Skeletal muscle cell (primary cell): ENCODE results near the gene MANBA.
A peak's percentile ranks its signal among the peaks of the same experiment; 100 is the strongest.

ENCODE experiments used
- DNase-seq: peaks from one replicate; pipeline ENCODE4 v3.0.0-alpha.2; 2010; ENCODE audit warnings: low read depth
- H3K4me3 ChIP-seq: 2 replicates; pipeline ENCODE4 v1.5.1; 2011; ENCODE audit warnings: low read depth, mild to moderate bottlenecking, control low read depth, low read length, moderate library complexity

The MANBA gene

GRCh38 chr4:102760645-102761295 is at the start of gene MANBA:
Gene MANBA (minus strand): TSS chr4:102760968. CDS start chr4:102760894, 74 bp downstream.
- DNase-seq = peak; percentile 27
- H3K4me3 ChIP-seq = peak within 1 kb of the TSS; percentile 81

DNA sequence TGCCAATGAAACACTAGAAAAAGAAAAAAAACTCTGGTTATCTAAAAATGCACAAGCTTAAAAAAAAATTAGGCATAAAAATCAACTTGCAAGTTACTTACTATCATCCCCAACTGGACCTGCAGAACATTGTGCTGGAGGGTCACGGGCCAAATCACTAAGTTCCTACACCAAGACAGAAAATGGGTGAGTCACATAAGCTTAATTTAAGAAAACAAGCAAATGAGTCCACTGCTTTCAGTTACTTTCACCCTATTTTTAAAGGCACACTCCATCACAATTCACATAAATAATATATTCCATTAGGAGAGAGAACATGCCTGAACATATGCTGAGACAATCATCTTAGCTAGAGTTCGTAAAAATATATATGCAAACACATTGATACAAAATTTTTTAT is 48.9 kb upstream of the MANBA start:
- no peak for DNase-seq
- H3K4me3 ChIP-seq = no peak overlapping the region

- no peak for DNase-seq
- H3K4me3 ChIP-seq = no peak overlapping the region
Observed at GRCh38 chr4:102809190-102809589, 48.4 kb upstream of the MANBA start.

DNA sequence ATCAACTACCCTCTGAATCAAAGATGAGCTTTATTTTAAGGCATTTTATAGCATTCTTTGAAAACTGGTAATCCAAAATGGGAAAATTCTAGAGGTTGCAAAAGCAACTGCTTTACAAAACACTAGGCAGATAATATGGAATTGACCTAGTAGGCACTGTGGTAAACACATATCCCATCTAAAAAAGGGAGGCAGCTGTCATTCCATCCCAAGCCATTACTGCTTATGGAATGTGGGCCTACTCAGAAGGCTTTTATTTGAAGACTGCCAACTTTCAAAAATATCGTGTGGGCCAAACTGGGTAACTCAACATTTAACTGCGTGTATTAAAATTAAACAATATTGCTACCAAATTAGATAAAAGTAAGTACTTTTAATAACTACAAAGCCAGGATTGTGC is 47.2 kb upstream of the MANBA start:
- no peak for DNase-seq
- no peak overlapping the region for H3K4me3 ChIP-seq

DNA sequence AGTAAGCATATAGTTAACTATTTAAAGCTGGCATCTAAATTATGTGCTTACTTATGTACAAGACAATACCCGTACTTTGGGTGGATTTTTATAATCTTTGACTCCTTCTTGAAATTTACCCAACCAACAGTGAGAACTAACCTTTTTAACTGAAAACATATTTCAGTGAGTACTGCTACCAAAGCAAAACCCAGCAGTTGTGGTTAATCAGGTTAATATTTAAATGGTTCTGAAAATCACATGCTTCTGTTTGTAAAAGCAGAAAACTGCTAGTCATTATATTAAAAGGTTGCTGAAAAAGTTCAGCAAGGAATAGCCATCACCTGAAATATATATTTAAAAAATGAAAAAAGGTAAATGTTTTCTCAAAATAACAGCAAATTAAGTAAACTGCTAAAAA is 46.6 kb upstream of the MANBA start:
- no peak overlapping the region for H3K4me3 ChIP-seq
- DNase-seq = no peak

GRCh38 chr4:102799816-102800215 is 39.0 kb upstream of the MANBA start:
- H3K4me3 ChIP-seq = no peak overlapping the region
- DNase-seq = peak; percentile 80

DNA sequence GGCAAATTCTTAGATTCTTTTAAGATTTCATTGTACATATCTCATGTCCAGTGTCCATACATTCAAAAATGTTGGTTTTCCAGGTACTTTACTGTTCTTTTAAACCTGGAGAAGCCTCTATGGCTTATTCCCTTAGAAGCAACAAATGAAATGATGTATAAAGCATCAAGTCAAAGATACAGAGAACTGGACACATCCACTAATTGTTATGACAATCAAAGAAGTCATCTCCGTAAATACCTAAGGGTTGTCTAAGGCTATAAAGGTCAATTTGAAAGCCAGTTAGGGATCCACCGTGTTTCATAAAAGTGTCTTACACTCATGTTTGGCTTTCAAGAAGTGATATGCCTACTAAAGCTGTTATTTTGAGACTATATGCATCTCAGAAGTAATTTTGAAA is 34.2 kb upstream of the MANBA start:
- no peak for DNase-seq

DNA sequence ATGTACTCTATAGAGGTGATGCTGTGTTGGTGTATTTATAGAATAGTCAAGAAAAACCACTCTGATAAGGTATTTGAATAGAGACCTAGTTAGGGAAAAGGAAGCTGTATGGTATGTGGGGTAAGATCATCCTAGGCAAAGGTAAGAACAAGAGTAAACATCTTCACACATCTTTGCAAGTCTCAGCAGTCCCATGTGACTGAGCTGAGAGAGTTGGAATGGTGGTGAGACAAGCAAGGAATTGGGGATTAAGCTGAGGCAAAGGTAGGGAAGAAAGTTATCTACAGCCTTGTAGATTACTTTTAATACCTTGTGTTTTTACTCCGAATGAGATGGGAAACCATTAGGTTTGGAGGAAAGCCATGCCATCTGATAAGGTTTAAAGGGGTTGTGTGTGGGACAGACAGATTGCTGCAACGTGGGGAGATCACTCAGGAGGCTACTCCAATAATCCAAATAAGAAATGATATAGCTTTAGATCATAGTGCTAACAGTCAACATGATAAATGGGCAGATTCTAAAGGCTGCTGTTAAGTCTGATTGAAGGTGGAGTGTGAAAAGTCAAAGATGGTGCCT is 31.7 kb upstream of the MANBA start:
- DNase-seq = no peak
- no peak overlapping the region for H3K4me3 ChIP-seq

More for the DNA sequence above, 34.2 kb upstream of the MANBA start:
- no peak overlapping the region for H3K4me3 ChIP-seq

GRCh38 chr4:102791318-102791835 is 30.6 kb upstream of the MANBA start:
- H3K4me3 ChIP-seq = no peak overlapping the region
- no peak for DNase-seq

GRCh38 chr4:102789317-102789717 is 28.5 kb upstream of the MANBA start:
- H3K4me3 ChIP-seq = no peak overlapping the region
- peak; percentile 43 for DNase-seq

DNA sequence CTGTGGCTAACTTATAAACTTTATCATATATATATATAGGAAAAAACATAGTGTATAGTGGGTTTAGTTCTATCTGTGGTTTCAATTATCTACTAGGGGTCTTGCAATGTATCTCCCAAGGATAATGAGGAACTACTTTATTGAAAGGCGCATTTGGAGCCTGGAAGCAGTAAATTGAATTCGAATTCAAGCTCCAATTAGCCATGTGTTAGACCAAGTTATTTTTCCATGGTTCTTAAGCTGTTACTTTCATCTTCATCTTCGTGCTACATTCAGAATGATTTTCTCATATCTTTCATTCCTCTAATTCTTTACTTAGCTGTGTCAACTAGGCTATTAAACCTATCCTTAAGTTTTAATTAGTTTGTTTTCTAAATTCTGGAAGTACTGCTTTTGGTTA is 27.2 kb upstream of the MANBA start:
- no peak for DNase-seq
- no peak overlapping the region for H3K4me3 ChIP-seq

- H3K4me3 ChIP-seq = no peak overlapping the region
- DNase-seq = peak; percentile 60
Observed at GRCh38 chr4:102787096-102787881, 26.5 kb upstream of the MANBA start.

DNA sequence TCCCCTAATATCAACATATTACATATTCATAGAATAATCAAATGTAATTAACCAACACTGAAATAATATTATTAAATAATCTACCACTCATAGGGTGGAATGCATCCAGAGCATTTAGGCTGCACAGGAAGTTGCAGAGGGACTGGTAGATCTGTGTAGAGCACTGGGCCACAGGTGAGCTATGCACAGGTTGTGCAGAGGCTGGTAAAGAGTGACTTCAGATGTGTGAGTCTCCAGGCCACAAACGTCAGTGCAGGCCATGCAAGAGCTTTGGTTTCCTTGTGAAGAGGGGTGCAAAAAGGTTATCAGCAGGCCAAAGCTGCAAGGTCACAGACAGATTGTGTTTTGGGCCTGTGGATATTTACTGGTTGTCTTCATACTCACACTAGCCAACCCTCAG is 25.5 kb upstream of the MANBA start:
- DNase-seq = no peak
- no peak overlapping the region for H3K4me3 ChIP-seq

DNA sequence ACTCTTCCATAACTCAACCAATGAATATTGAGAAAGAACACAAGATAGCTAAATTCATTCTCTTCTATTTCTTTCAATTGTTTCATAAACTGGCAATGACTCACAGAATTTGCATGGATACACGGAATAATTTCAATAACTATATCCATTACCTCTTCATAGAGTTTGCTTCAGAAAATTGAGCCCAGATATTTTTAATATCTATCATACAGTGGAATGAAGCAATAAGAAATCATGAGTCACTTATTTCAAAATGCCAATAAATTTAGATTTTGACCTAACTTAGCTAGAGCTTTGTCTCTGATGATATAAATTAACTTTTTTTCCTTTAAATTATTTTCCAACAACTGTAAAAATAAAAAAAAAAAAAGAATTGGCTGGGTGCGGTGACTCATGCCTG is 22.2 kb upstream of the MANBA start:
- no peak for DNase-seq
- H3K4me3 ChIP-seq = no peak overlapping the region

- DNase-seq = no peak
- no peak overlapping the region for H3K4me3 ChIP-seq
Observed at GRCh38 chr4:102781570-102781969, 20.8 kb upstream of the MANBA start.

DNA sequence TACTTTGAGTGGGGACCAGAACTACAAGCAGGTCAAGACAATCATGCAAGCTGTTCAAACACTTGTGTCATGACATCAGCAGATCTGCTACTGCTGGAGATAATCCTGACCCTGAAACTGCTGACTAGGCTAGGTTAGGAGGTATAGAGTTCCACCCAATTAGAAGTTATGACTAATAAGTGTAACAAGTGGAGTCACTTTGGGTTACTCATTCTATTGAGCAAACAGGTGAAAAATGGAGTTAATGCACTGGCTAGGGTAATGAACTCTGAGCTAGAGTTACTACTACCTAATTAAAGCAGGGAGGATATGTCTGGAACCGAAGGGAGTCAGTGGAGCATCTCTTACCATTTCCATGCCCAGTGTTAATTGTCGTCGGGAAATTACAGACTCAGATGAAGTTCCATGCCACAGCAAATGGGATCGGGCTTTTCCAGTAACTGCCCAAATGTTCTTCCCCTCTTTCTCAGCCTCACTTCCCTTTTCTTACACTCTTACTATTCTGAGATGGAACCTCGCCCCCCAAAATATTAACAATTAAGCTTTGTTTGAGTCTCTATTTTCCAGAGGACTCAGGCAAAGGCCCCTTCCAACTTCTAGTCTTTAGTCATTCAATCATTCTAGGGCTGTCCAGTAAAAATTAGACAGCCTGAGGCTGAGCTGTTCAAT is 19.8 kb upstream of the MANBA start:
- peak; percentile 21 for DNase-seq
- no peak overlapping the region for H3K4me3 ChIP-seq

DNA sequence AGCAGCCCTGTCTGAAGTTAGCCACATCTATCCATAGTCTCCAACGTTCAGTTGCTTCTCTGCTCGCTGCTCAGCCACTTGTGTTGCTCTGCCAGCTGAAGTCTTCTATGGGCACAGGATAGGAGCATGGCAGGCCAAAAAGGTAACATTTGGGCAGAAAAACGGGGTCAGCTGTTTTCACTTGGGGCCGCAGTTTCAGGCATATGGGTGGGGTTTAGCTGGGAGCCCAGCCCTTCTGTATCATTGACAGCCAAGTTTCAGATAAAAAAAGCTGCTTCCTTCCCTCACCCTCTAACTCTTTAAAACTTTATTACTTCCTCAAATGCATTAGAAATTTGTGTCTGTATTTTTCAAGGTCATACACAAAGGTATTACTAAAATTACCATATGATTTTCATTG is 18.4 kb upstream of the MANBA start:
- no peak overlapping the region for H3K4me3 ChIP-seq
- DNase-seq = no peak

- no peak overlapping the region for H3K4me3 ChIP-seq
- no peak for DNase-seq
Observed at GRCh38 chr4:102778720-102779119, 18.0 kb upstream of the MANBA start.

DNA sequence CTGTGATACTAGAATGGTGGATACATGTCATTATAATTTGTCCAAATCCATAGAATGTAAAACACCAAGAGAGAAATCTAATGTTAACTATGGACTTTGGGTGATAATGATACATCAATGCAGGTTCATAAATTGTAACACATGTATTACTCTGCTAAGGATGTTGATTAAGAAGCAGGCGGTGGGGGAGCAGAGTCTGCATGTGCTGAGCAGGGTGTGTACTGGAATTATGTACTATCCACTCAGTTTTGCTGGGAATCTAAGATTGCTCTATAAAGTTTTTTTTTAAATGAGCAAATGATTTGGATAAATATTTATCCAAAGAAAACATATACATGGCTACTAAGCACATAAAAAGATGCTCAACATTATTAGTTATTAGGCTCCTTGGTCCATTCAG is 15.0 kb upstream of the MANBA start:
- DNase-seq = no peak
- H3K4me3 ChIP-seq = no peak overlapping the region

DNA sequence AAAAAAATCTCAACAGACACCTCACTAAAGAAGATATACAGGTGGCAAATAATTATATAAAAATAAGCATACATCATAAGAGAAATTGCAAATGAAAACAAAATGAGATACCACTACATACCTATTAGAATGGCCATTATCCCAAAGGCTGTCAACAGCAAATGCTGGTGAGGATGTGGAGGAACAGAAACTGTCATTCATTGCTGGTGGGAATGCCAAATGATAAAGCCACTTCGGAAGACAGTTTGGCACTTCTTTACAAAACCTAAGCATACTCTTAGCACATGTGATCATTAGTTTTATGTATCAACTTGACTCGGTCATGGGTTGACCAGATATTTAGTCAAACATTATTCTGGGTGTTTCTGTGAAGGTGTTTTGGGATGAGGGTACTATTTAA is 13.5 kb upstream of the MANBA start:
- H3K4me3 ChIP-seq = no peak overlapping the region
- no peak for DNase-seq
